Adipocyte (in vitro differentiated cells): ENCODE results near the gene CASZ1.
A peak's percentile ranks its signal among the peaks of the same experiment; 100 is the strongest.

ENCODE experiments used
- DNase-seq: peaks from one replicate; pipeline ENCODE4 v3.0.0-alpha.2; 2015; ENCODE audit warnings: low read depth
- H3K27me3 ChIP-seq: replicated peaks from 2 replicates; pipeline ENCODE4 v1.7.0; 2013; ENCODE audit warnings: mild to moderate bottlenecking, low read length, moderate library complexity; ENCODE audit not compliant: control insufficient read depth, insufficient read depth
- H3K36me3 ChIP-seq: 2 replicates; pipeline ENCODE4 v1.7.0; 2013; ENCODE audit warnings: low read length, mild to moderate bottlenecking, moderate library complexity; ENCODE audit not compliant: control insufficient read depth, insufficient read depth, severe bottlenecking
- H3K4me1 ChIP-seq: 2 replicates; pipeline ENCODE4 v1.7.0; 2013; ENCODE audit warnings: mild to moderate bottlenecking, low read length, moderate library complexity; ENCODE audit not compliant: control insufficient read depth, insufficient read depth
- H3K4me3 ChIP-seq: 2 replicates; pipeline ENCODE4 v1.7.0; 2013; ENCODE audit warnings: mild to moderate bottlenecking, low read length, moderate library complexity
- H3K9ac ChIP-seq: 2 replicates; pipeline ENCODE4 v1.7.0; 2013; ENCODE audit warnings: mild to moderate bottlenecking, low read length, moderate library complexity
- H3K9me3 ChIP-seq: 2 replicates; pipeline ENCODE4 v1.7.0; 2013; ENCODE audit warnings: mild to moderate bottlenecking, low read length, moderate library complexity; ENCODE audit not compliant: control insufficient read depth

The CASZ1 gene

GRCh38 chr1:10754568-10755329 lies 41.7 kb downstream of the CASZ1 start:
- H3K4me3 ChIP-seq: no peak overlapping the region
- DNase-seq: peak; percentile 15

DNA sequence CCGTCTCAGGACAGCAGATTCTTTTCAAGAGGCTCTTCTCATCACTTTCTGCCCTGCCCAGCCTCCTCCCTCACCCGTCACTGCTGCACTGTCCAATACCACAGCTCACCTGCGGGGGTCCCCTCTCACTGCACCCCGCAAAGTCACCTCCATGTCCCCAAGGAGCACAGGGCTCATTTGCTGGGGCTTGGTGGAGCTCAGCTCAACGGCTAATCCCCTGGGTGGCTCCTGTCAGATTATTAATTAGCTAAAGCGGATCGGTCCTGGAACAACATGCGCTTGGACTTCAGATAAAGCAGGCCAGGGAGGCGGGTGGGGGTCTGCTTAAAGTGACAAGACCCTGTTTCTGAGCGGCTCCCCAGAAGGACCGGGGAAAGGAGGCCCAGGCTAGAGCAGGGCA lies 43.1 kb downstream of the CASZ1 start:
- no peaks in the 10 kb centered on the region for H3K36me3 ChIP-seq
- H3K9ac ChIP-seq: no peak overlapping the region
- peaks cover 4% of the 10 kb centered on the region for H3K4me1 ChIP-seq
- no peaks in the 10 kb centered on the region for H3K9me3 ChIP-seq
- DNase-seq: no peak
- H3K27me3 ChIP-seq: peaks cover 55% of the 10 kb centered on the region
- H3K4me3 ChIP-seq: no peak overlapping the region

More at GRCh38 chr1:10754568-10755329, 41.7 kb downstream of the CASZ1 start:
- Histone ChIP-seq H3K4me1 (peaks cover 4% of the 10 kb centered on the region), H3K9ac (no peak overlapping the region), H3K36me3 (no peaks in the 10 kb centered on the region), H3K9me3 (no peaks in the 10 kb centered on the region), H3K27me3 (peaks cover 60% of the 10 kb centered on the region)

- no peaks in the 10 kb centered on the region for H3K36me3 ChIP-seq
- H3K27me3 ChIP-seq: peaks cover 56% of the 10 kb centered on the region
- H3K9me3 ChIP-seq: no peaks in the 10 kb centered on the region
- H3K9ac ChIP-seq: no peak overlapping the region
- no peak overlapping the region for H3K4me3 ChIP-seq
- H3K4me1 ChIP-seq: peaks cover 4% of the 10 kb centered on the region
- no peak for DNase-seq
Measured at GRCh38 chr1:10751561-10752085, 44.8 kb downstream of the CASZ1 start.

- no peak overlapping the region for H3K9ac ChIP-seq
- peaks cover 56% of the 10 kb centered on the region for H3K27me3 ChIP-seq
- H3K9me3 ChIP-seq: no peaks in the 10 kb centered on the region
- peaks cover 3% of the 10 kb centered on the region for H3K4me1 ChIP-seq
- H3K36me3 ChIP-seq: no peaks in the 10 kb centered on the region
- DNase-seq: no peak
- H3K4me3 ChIP-seq: no peak overlapping the region
Measured at GRCh38 chr1:10751160-10751559, 45.3 kb downstream of the CASZ1 start.

GRCh38 chr1:10745886-10746455 lies 50.5 kb downstream of the CASZ1 start:
- no peak overlapping the region for H3K4me3 ChIP-seq
- no peak for DNase-seq
- no peaks in the 10 kb centered on the region for H3K36me3 ChIP-seq
- H3K9ac ChIP-seq: no peak overlapping the region
- no peaks in the 10 kb centered on the region for H3K9me3 ChIP-seq
- H3K27me3 ChIP-seq: peaks cover 64% of the 10 kb centered on the region
- H3K4me1 ChIP-seq: peaks cover 9% of the 10 kb centered on the region

- H3K4me1 ChIP-seq: peaks cover 9% of the 10 kb centered on the region
- no peaks in the 10 kb centered on the region for H3K9me3 ChIP-seq
- no peak overlapping the region for H3K9ac ChIP-seq
- peaks cover 67% of the 10 kb centered on the region for H3K27me3 ChIP-seq
- no peaks in the 10 kb centered on the region for H3K36me3 ChIP-seq
- no peak for DNase-seq
- H3K4me3 ChIP-seq: no peak overlapping the region
Measured at GRCh38 chr1:10745383-10745782, 51.1 kb downstream of the CASZ1 start.

DNA sequence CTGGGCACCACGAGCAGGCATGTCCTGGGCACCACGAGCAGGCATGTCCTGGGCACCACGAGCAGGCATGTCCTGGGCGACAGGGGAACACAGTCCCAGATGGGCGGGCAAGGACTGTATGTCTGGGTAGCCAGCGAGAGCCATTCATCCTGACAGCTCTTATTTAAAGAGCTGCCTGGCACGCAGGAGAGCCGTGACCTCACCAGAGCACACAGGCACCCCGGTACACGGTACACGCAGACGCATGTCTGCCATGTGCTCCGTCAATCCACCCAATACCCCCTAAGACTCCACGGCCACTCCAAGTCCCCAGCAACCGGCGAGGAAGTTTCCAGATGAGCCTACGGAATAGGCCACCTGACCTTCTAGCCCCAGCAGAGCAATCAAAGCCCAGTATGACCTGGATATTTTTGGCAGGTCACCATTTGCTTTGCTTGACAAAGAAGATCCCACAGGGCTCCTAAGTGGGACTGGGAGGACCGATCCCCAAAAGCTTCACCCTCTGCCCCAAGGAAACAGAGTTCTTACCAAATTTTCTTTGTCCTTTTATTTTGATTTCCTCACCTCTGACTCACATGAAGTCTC lies 51.7 kb downstream of the CASZ1 start:
- DNase-seq: no peak
- Histone ChIP-seq H3K4me3 (no peak overlapping the region), H3K4me1 (peaks cover 9% of the 10 kb centered on the region), H3K9ac (no peak overlapping the region), H3K36me3 (no peaks in the 10 kb centered on the region), H3K9me3 (no peaks in the 10 kb centered on the region), H3K27me3 (peaks cover 67% of the 10 kb centered on the region)

- no peaks in the 10 kb centered on the region for H3K36me3 ChIP-seq
- H3K9ac ChIP-seq: no peak overlapping the region
- peaks cover 70% of the 10 kb centered on the region for H3K27me3 ChIP-seq
- H3K4me1 ChIP-seq: peaks cover 9% of the 10 kb centered on the region
- DNase-seq: no peak
- no peak overlapping the region for H3K4me3 ChIP-seq
- H3K9me3 ChIP-seq: no peaks in the 10 kb centered on the region
Measured at GRCh38 chr1:10744029-10744428, 52.4 kb downstream of the CASZ1 start.

DNA sequence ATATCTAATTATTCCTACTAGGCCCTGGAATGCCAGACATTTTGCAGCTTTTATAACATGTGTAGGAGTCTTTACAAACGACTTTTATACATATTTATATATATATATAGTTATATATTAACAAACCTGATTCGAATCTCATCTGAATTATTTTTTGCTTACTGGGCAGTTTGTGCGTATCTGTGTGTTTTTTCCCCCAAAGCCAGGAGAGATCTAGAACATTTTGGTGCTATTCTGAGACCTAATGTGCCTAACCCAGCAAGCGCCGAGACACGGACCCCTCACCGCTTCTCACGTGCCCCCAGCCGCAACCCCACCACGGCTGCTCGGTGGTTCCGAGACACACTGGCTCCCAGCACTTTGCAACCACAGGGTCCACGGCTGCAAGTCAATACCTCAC lies 54.8 kb downstream of the CASZ1 start:
- no peaks in the 10 kb centered on the region for H3K9me3 ChIP-seq
- no peak overlapping the region for H3K9ac ChIP-seq
- H3K27me3 ChIP-seq: peaks cover 74% of the 10 kb centered on the region
- H3K4me1 ChIP-seq: peaks cover 9% of the 10 kb centered on the region
- no peaks in the 10 kb centered on the region for H3K36me3 ChIP-seq
- DNase-seq: no peak
- H3K4me3 ChIP-seq: no peak overlapping the region

GRCh38 chr1:10740123-10740522 lies 56.3 kb downstream of the CASZ1 start:
- peaks cover 74% of the 10 kb centered on the region for H3K27me3 ChIP-seq
- no peaks in the 10 kb centered on the region for H3K36me3 ChIP-seq
- H3K9me3 ChIP-seq: no peaks in the 10 kb centered on the region
- DNase-seq: no peak
- no peak overlapping the region for H3K9ac ChIP-seq
- peaks cover 6% of the 10 kb centered on the region for H3K4me1 ChIP-seq
- H3K4me3 ChIP-seq: no peak overlapping the region

GRCh38 chr1:10739589-10739988 lies 56.9 kb downstream of the CASZ1 start:
- H3K4me1 ChIP-seq: peaks cover under 1% of the 10 kb centered on the region
- no peaks in the 10 kb centered on the region for H3K9me3 ChIP-seq
- no peak overlapping the region for H3K4me3 ChIP-seq
- H3K9ac ChIP-seq: no peak overlapping the region
- peaks cover 75% of the 10 kb centered on the region for H3K27me3 ChIP-seq
- no peaks in the 10 kb centered on the region for H3K36me3 ChIP-seq
- DNase-seq: no peak
